ENCODE measurements around the gene BRK1.
"Not testable (repeated sequence)": the region's sequence is repeated elsewhere in the genome, so short reads cannot be mapped to it uniquely, and the experiment has no call there.

- not testable (repeated sequence) for TF ChIP-seq POLR2A (IDR thresholded peaks at IDR 0.05)
- TF ChIP-seq, protein P1, sequence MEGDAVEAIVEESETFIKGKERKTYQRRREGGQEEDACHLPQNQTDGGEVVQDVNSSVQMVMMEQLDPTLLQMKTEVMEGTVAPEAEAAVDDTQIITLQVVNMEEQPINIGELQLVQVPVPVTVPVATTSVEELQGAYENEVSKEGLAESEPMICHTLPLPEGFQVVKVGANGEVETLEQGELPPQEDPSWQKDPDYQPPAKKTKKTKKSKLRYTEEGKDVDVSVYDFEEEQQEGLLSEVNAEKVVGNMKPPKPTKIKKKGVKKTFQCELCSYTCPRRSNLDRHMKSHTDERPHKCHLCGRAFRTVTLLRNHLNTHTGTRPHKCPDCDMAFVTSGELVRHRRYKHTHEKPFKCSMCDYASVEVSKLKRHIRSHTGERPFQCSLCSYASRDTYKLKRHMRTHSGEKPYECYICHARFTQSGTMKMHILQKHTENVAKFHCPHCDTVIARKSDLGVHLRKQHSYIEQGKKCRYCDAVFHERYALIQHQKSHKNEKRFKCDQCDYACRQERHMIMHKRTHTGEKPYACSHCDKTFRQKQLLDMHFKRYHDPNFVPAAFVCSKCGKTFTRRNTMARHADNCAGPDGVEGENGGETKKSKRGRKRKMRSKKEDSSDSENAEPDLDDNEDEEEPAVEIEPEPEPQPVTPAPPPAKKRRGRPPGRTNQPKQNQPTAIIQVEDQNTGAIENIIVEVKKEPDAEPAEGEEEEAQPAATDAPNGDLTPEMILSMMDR (IDR thresholded peaks at IDR 0.05) = not testable (repeated sequence)
Measured at GRCh38 chr3:10176150-10176549, 60.7 kb downstream of the BRK1 start.

Data from breast epithelium (tissue), 3 donors.